ENCODE measurements around the gene TNFRSF19.

Gene TNFRSF19

DNA sequence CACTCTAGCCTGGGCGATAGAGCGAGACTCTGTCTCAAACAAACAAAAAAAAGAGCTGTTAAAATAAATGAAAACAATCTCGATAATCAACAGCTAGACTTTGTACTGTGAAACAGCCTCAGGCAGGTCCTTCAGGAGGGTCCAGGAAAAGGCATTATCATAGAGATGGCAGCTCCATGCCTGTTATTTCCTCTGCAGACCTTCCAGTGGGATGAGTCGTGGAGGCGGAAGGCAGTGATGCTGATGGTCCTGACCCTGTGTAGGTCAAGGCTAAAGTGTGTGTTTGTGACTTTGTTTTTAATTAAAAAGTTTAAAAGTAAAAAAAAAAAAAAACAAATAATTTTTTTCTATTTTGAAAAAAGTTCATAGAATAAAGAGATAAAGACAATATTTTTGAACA, 117.4 kb downstream of the TNFRSF19 start (continued):
- TF ChIP-seq, protein P1, sequence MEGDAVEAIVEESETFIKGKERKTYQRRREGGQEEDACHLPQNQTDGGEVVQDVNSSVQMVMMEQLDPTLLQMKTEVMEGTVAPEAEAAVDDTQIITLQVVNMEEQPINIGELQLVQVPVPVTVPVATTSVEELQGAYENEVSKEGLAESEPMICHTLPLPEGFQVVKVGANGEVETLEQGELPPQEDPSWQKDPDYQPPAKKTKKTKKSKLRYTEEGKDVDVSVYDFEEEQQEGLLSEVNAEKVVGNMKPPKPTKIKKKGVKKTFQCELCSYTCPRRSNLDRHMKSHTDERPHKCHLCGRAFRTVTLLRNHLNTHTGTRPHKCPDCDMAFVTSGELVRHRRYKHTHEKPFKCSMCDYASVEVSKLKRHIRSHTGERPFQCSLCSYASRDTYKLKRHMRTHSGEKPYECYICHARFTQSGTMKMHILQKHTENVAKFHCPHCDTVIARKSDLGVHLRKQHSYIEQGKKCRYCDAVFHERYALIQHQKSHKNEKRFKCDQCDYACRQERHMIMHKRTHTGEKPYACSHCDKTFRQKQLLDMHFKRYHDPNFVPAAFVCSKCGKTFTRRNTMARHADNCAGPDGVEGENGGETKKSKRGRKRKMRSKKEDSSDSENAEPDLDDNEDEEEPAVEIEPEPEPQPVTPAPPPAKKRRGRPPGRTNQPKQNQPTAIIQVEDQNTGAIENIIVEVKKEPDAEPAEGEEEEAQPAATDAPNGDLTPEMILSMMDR (tag by site-specific recombination; IDR thresholded peaks at IDR 0.05) = no peak
- TF ChIP-seq, protein P2, sequence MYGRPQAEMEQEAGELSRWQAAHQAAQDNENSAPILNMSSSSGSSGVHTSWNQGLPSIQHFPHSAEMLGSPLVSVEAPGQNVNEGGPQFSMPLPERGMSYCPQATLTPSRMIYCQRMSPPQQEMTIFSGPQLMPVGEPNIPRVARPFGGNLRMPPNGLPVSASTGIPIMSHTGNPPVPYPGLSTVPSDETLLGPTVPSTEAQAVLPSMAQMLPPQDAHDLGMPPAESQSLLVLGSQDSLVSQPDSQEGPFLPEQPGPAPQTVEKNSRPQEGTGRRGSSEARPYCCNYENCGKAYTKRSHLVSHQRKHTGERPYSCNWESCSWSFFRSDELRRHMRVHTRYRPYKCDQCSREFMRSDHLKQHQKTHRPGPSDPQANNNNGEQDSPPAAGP (tag by site-specific recombination; IDR thresholded peaks at IDR 0.05) = no peak
- no peak for TF ChIP-seq HOXD13 (CRISPR knock-in tag; IDR thresholded peaks at IDR 0.05; ENCODE audit: borderline replicate concordance)
- no peak for TF ChIP-seq GLIS2 (tag by site-specific recombination; IDR thresholded peaks at IDR 0.05)
- no peak for TF ChIP-seq WT1 (tag by site-specific recombination; IDR thresholded peaks at IDR 0.05)
- no peak for TF ChIP-seq ZNF16 (tag by site-specific recombination; IDR thresholded peaks at IDR 0.05; ENCODE audit: low read depth)
- TF ChIP-seq HOXC10 (CRISPR knock-in tag; IDR thresholded peaks at IDR 0.05) = no peak
- no peak for TF ChIP-seq ZNF239 (tag by site-specific recombination; IDR thresholded peaks at IDR 0.05)

DNA sequence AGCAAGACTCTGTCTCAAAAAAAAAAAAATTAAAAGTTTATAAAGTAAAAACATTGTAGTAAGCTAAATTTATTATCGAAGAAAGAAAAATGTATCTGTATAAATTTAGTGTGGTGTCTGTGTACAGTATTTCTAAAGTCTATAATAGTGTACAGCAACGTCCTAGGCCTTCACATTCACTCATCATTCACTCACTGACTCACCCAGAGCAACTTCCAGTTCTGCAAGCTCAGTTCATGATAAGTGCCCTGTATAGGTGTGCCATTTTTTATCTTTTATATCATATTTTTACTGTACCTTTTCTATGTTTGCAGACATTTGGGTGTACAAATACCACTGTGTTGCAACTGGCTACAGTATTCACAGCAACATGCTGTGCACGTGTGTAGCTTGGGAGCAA, 118.1 kb downstream of the TNFRSF19 start:
- no peaks in the 10 kb centered on the region for H3K4me1 ChIP-seq (ENCODE audit: control insufficient read depth, insufficient read depth, low read length)
- ChIA-PET CTCF (no interaction called here), POLR2A (no interaction called here)
- TF ChIP-seq ZNF629 (tag by site-specific recombination; IDR thresholded peaks at IDR 0.05) = no peak
- TF ChIP-seq ZFP3 (tag by site-specific recombination; IDR thresholded peaks at IDR 0.05; ENCODE audit: low read depth) = no peak
- TF ChIP-seq ZIC2 (tag by site-specific recombination; IDR thresholded peaks at IDR 0.05) = no peak
- TF ChIP-seq, protein P1 (tag by site-specific recombination; IDR thresholded peaks at IDR 0.05) = no peak
- TF ChIP-seq PRDM6 (tag by site-specific recombination; IDR thresholded peaks at IDR 0.05) = no peak
- TF ChIP-seq ZNF169 (tag by site-specific recombination; IDR thresholded peaks at IDR 0.05) = no peak
- TF ChIP-seq ZBTB17 (tag by site-specific recombination; IDR thresholded peaks at IDR 0.05) = no peak
- TF ChIP-seq TCF7L2 (IDR thresholded peaks at IDR 0.05; ENCODE audit: borderline replicate concordance, low read depth, low read length) = no peak
- no peak for TF ChIP-seq ZSCAN5A (tag by site-specific recombination; IDR thresholded peaks at IDR 0.05)
- TF ChIP-seq ZNF146 (tag by site-specific recombination; IDR thresholded peaks at IDR 0.05) = no peak
- TF ChIP-seq ZNF114 (tag by site-specific recombination; IDR thresholded peaks at IDR 0.05) = no peak
- no peak for TF ChIP-seq ZNF433 (tag by site-specific recombination; IDR thresholded peaks at IDR 0.05; ENCODE audit: low read depth)
- no peak overlapping the region for H3K27ac ChIP-seq (ENCODE audit: extremely low read depth, low read depth, low read length)
- no peak overlapping the region for H3K4me3 ChIP-seq (ENCODE audit: low read depth, low read length)
- no peaks in the 10 kb centered on the region for H3K9me3 ChIP-seq (ENCODE audit: control insufficient read depth, insufficient read depth, low read depth, low read length)
- H3K36me3 ChIP-seq (ENCODE audit: control insufficient read depth in 2 of 2, insufficient read depth in 1 of 2, low read length in 2 of 2) = no peaks in the 10 kb centered on the region

Measured in HEK293 (cell line).